ENCODE results near the gene WDFY4. TPM values are rescaled to one million over a fixed set of nuclear protein-coding genes. Genes with fewer than 3 reads are reported as not detected.

WDFY4 gene
- total and polyA plus RNA-seq, 11 donors, result 0.46 to 19.8 (median 1.0) TPM

- 83 to 90% (median 89%) methylated on average over 8 to 12 of the region's 12 CpGs for WGBS, 4 donors
- Histone ChIP-seq H3K36me3 (peaks cover 0 to 17% (median 0%) of the 10 kb centered on the region in 9 donors), H3K27me3 (no peaks in the 10 kb centered on the region), H3K27ac (no peak overlapping the region), H3K4me3 (no peak overlapping the region), H3K9me3 (no peaks in the 10 kb centered on the region), H3K4me1 (peaks cover 0 to 14% (median 0%) of the 10 kb centered on the region in 12 donors)
- intact Hi-C loops (cut with DNase I), result no loop called here
- TF ChIP-seq CTCF (IDR thresholded peaks at IDR 0.05) (no peak), POLR2A (IDR thresholded peaks at IDR 0.05) (no peak)
- ATAC-seq (no peak), DNase-seq (no peak)
Measured at GRCh38 chr10:48774416-48775205, 89.9 kb downstream of the WDFY4 start.

DNA sequence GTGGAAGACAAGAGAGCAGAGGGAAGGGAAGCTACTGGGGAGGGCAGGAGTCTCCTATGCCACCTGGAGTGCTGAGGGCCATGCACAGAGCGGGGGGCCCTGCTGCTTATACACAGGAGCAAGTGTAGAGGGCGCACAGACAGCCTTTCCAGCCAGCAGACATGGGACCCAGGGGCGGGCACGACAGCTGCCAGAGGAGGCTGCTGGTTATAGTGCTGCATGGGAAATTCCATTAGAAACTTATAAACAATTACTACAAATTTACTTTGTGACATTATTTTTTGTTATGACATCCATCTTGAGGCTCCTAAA, 90.5 kb downstream of the WDFY4 start:
- H3K9me3 ChIP-seq, result no peaks in the 10 kb centered on the region
- intact Hi-C loops (cut with DNase I), result no loop called here
- peaks cover 0 to 17% (median 0%) of the 10 kb centered on the region in 9 donors for H3K36me3 ChIP-seq
- H3K4me3 ChIP-seq, result no peak overlapping the region
- peaks cover 0 to 13% (median 0%) of the 10 kb centered on the region in 12 donors for H3K4me1 ChIP-seq
- no peak for ATAC-seq
- DNase-seq, result no peak
- H3K27ac ChIP-seq, result no peak overlapping the region
- H3K27me3 ChIP-seq, result no peaks in the 10 kb centered on the region
- 94 to 98% (median 96%) methylated on average over 4 of the region's 4 CpGs for WGBS, 4 donors
- TF ChIP-seq POLR2A (IDR thresholded peaks at IDR 0.05) (no peak), CTCF (IDR thresholded peaks at IDR 0.05) (no peak)

GRCh38 chr10:48776005-48776522, 91.4 kb downstream of the WDFY4 start:
- no peak for ATAC-seq
- TF ChIP-seq POLR2A (IDR thresholded peaks at IDR 0.05) (no peak), CTCF (IDR thresholded peaks at IDR 0.05) (no peak)

GRCh38 chr10:48776528-48776927, 91.9 kb downstream of the WDFY4 start:
- H3K4me1 ChIP-seq, result no peaks in the 10 kb centered on the region
- H3K36me3 ChIP-seq, result peaks cover 0 to 17% (median 0%) of the 10 kb centered on the region in 9 donors
- TF ChIP-seq POLR2A (IDR thresholded peaks at IDR 0.05) (no peak), CTCF (IDR thresholded peaks at IDR 0.05) (no peak)
- intact Hi-C loops (cut with DNase I), result no loop called here
- DNase-seq (no peak), ATAC-seq (no peak)
- no peaks in the 10 kb centered on the region for H3K27me3 ChIP-seq
- no peaks in the 10 kb centered on the region for H3K9me3 ChIP-seq
- WGBS, 4 donors, result 75 to 82% (median 78%) methylated on average over 6 to 9 of the region's 9 CpGs
- H3K4me3 ChIP-seq, result no peak overlapping the region
- no peak overlapping the region for H3K27ac ChIP-seq

More at GRCh38 chr10:48776005-48776522, 91.4 kb downstream of the WDFY4 start:
- no peak for DNase-seq
- H3K9me3 ChIP-seq, result no peaks in the 10 kb centered on the region
- H3K27me3 ChIP-seq, result no peaks in the 10 kb centered on the region
- peaks cover 0 to 4% (median 0%) of the 10 kb centered on the region in 12 donors for H3K4me1 ChIP-seq
- WGBS, 4 donors, result 91 to 97% (median 93%) methylated on average over 5 of the region's 5 CpGs
- peaks cover 0 to 17% (median 0%) of the 10 kb centered on the region in 9 donors for H3K36me3 ChIP-seq
- H3K4me3 ChIP-seq, result no peak overlapping the region
- intact Hi-C loops (cut with DNase I), result no loop called here
- no peak overlapping the region for H3K27ac ChIP-seq
